H9 (cell line): ENCODE measurements around the gene BRSK1. TPM values are rescaled to one million over a fixed set of nuclear protein-coding genes. Genes with fewer than 3 reads are reported as not detected.

Experiments used
- DNase-seq: peaks from one replicate; pipeline ENCODE4 v3.0.0-alpha.2; 2017
- H2AFZ ChIP-seq: one replicate; pipeline ENCODE4 v1.6.1; 2013; ENCODE audit warnings: mild to moderate bottlenecking, low read length, control low read depth, moderate library complexity
- H2AK5ac ChIP-seq: 2 replicates; pipeline ENCODE4 v1.6.1; 2013; ENCODE audit warnings: low read length, control low read depth, mixed read lengths; ENCODE audit not compliant: insufficient read length
- H2BK120ac ChIP-seq: one replicate; pipeline ENCODE4 v1.6.1; 2013; ENCODE audit warnings: low read depth, mild to moderate bottlenecking, low read length, control low read depth, inconsistent platforms; ENCODE audit not compliant: poor library complexity, severe bottlenecking
- H2BK12ac ChIP-seq: 2 replicates; pipeline ENCODE4 v1.6.1; 2013; ENCODE audit warnings: low read length, control low read depth, mixed read lengths, low read depth; ENCODE audit not compliant: insufficient read length
- H2BK15ac ChIP-seq: 2 replicates; pipeline ENCODE4 v1.6.1; 2013; ENCODE audit warnings: low read depth, low read length, control low read depth
- H2BK20ac ChIP-seq: one replicate; pipeline ENCODE4 v1.6.1; 2013; ENCODE audit warnings: low read depth, mild to moderate bottlenecking, low read length, control low read depth, inconsistent platforms; ENCODE audit not compliant: poor library complexity, severe bottlenecking
- H2BK5ac ChIP-seq: 2 replicates; pipeline ENCODE4 v1.6.1; 2013; ENCODE audit warnings: low read length, control low read depth, mixed read lengths; ENCODE audit not compliant: insufficient read length
- H3K14ac ChIP-seq: 2 replicates; pipeline ENCODE4 v1.6.1; 2013; ENCODE audit warnings: low read length, control low read depth; ENCODE audit not compliant: insufficient read depth
- H3K18ac ChIP-seq: 2 replicates; pipeline ENCODE4 v1.6.1; 2013; ENCODE audit warnings: low read depth, mild to moderate bottlenecking, mixed read lengths, low read length, control low read depth; ENCODE audit not compliant: insufficient read length
- H3K23ac ChIP-seq: 2 replicates; pipeline ENCODE4 v1.6.1; 2013; ENCODE audit warnings: low read length, control low read depth, mixed read lengths, low read depth; ENCODE audit not compliant: insufficient read length
- H3K23me2 ChIP-seq: 2 replicates; pipeline ENCODE4 v1.6.1; 2013; ENCODE audit warnings: low read depth, mild to moderate bottlenecking, mixed read lengths, low read length, control low read depth; ENCODE audit not compliant: insufficient read length, poor library complexity, severe bottlenecking
- H3K27ac ChIP-seq: 2 replicates; pipeline ENCODE4 v1.5.1; 2013; ENCODE audit warnings: low read length, control low read depth, mixed read lengths, low read depth; ENCODE audit not compliant: insufficient read length
- H3K27me3 ChIP-seq: 2 replicates; pipeline ENCODE4 v1.6.1; 2013; ENCODE audit warnings: low read length, control low read depth, inconsistent platforms; ENCODE audit not compliant: insufficient read depth
- H3K4ac ChIP-seq: 2 replicates; pipeline ENCODE4 v1.6.1; 2013; ENCODE audit warnings: low read depth, mild to moderate bottlenecking, control low read depth, inconsistent platforms, low read length, moderate library complexity
- H3K4me1 ChIP-seq: 2 replicates; pipeline ENCODE4 v1.6.1; 2013; ENCODE audit warnings: low read length, control low read depth, inconsistent platforms; ENCODE audit not compliant: insufficient read depth
- H3K4me2 ChIP-seq: 2 replicates; pipeline ENCODE4 v1.6.1; 2013; ENCODE audit warnings: low read length, control low read depth, mixed read lengths; ENCODE audit not compliant: insufficient read length, insufficient read depth
- H3K56ac ChIP-seq: 2 replicates; pipeline ENCODE4 v1.6.1; 2013; ENCODE audit warnings: low read depth, mild to moderate bottlenecking, mixed read lengths, low read length, control low read depth; ENCODE audit not compliant: insufficient read length
- H3K79me1 ChIP-seq: 2 replicates; pipeline ENCODE4 v1.6.1; 2013; ENCODE audit warnings: low read depth, mild to moderate bottlenecking, moderate library complexity, low read length, control low read depth, inconsistent platforms; ENCODE audit not compliant: insufficient read depth, poor library complexity, severe bottlenecking
- H3K79me2 ChIP-seq: 2 replicates; pipeline ENCODE4 v1.6.1; 2013; ENCODE audit warnings: low read length, control low read depth, inconsistent platforms; ENCODE audit not compliant: insufficient read depth
- H3K9ac ChIP-seq: 2 replicates; pipeline ENCODE4 v1.6.1; 2013; ENCODE audit warnings: low read length, control low read depth, mixed read lengths; ENCODE audit not compliant: insufficient read length; ENCODE audit errors: extremely low read depth
- H3K9me3 ChIP-seq: one replicate; pipeline ENCODE4 v1.6.1; 2013; ENCODE audit warnings: low read depth, low read length, inconsistent platforms; ENCODE audit not compliant: control insufficient read depth
- H3T11ph ChIP-seq: one replicate; pipeline ENCODE4 v1.6.1; 2013; ENCODE audit warnings: mild to moderate bottlenecking, low read length, control low read depth, inconsistent platforms
- H4K20me1 ChIP-seq: one replicate; pipeline ENCODE4 v1.6.1; 2013; ENCODE audit not compliant: control insufficient read depth, insufficient read length, insufficient read depth
- H4K5ac ChIP-seq: 2 replicates; pipeline ENCODE4 v1.6.1; 2013; ENCODE audit warnings: low read depth, mild to moderate bottlenecking, mixed read lengths, low read length, control low read depth; ENCODE audit not compliant: insufficient read length
- H4K8ac ChIP-seq: replicated peaks from 2 replicates; pipeline ENCODE4 v1.6.1; 2013; ENCODE audit warnings: low read length, control low read depth, mixed read lengths, low read depth; ENCODE audit not compliant: insufficient read length
- H4K91ac ChIP-seq: 2 replicates; pipeline ENCODE4 v1.6.1; 2013; ENCODE audit warnings: low read depth, mild to moderate bottlenecking, moderate library complexity, mixed read lengths, low read length, control low read depth; ENCODE audit not compliant: insufficient read length
- H3K27ac Mint-ChIP-seq, 3 experiments: 2 replicates in 2 of 3; 3 replicates in 1 of 3; pipeline ENCODE4 v1.8.0; 2020 to 2021; ENCODE audit warnings: mixed read lengths in 3 of 3, mild to moderate bottlenecking in 1 of 3, moderate library complexity in 1 of 3
- H3K27me3 Mint-ChIP-seq: 2 replicates; pipeline ENCODE4 v1.8.0; 2021; ENCODE audit warnings: low read depth, mild to moderate bottlenecking, moderate library complexity, mixed read lengths
- H3K36me3 Mint-ChIP-seq, 3 experiments: 2 replicates in 2 of 3; 3 replicates in 1 of 3; pipeline ENCODE4 v1.8.0; 2020 to 2021; ENCODE audit warnings: low read depth in 3 of 3, mixed read lengths in 3 of 3; ENCODE audit not compliant: insufficient read depth in 1 of 3
- H3K4me1 Mint-ChIP-seq, 2 experiments: 2 replicates each; pipeline ENCODE4 v1.8.0; 2020; ENCODE audit warnings: mixed read lengths in 2 of 2
- H3K4me3 Mint-ChIP-seq, 2 experiments: 2 replicates in 1 of 2; 3 replicates in 1 of 2; pipeline ENCODE4 v1.8.0; 2020 to 2021; ENCODE audit warnings: mild to moderate bottlenecking in 2 of 2, mixed read lengths in 2 of 2, moderate library complexity in 1 of 2
- H3K9me3 Mint-ChIP-seq, 2 experiments: 2 replicates in 1 of 2; 3 replicates in 1 of 2; pipeline ENCODE4 v1.8.0; 2020; ENCODE audit warnings: mild to moderate bottlenecking in 2 of 2, mixed read lengths in 2 of 2, moderate library complexity in 1 of 2
- WGBS: extraction: QIAGEN DNeasy Blood & Tissue Kit; methylation state at CpG from one replicate; pipeline ENCODE4 v1.1.7; 2013; ENCODE audit warnings: missing lambda C conversion rate, low lambda C conversion rate, mixed read lengths; ENCODE audit not compliant: insufficient read length; ENCODE audit errors: extremely low coverage; 5-methylcytosine and 5-hydroxymethylcytosine counted together
- total RNA-seq: library from RNA; stranded (reverse); gene quantifications from 2 replicates; pipeline ENCODE4 v1.2.1, GENCODE V29; 2021
- TF ChIP-seq, protein P1 (sequence below): fragments of 200-600 bp; sonication (generic); conservative IDR thresholded peaks from 3 replicates; pipeline ENCODE4 v1.8.0; 2021; ENCODE audit warnings: antibody characterized with exemption, mild to moderate bottlenecking

Gene BRSK1
- total RNA-seq, 1 experiment from 2014 or later = 43.5 TPM

DNA sequence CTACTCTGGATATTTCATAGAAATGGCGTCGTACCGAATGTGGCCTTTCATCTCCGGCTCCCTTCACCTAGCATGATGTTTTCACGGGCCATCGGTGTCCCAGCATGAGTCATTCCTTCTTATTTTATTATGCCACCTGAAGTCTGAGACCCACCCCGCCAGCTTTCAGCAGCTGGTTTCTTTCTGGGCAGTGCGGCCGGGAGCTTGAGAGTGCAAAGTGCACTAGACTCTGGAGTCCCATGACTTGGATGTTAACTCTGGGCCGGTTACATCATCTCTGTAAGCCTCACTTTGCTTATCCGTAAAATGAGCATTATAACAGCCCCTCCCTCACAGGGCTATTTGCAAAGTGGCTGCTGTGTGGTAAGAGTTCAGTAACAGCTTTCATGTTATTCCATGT lies 50.1 kb downstream of the BRSK1 start:
- Histone ChIP-seq H2AK5ac (no peak overlapping the region), H3K23ac (no peak overlapping the region), H2BK12ac (no peak overlapping the region), H3T11ph (no peak overlapping the region), H3K4me2 (no peak overlapping the region), H4K8ac (no peak overlapping the region), H4K91ac (no peak overlapping the region), H3K56ac (no peak overlapping the region), H3K9ac (no peak overlapping the region), H2AFZ (no peak overlapping the region), H2BK120ac (no peak overlapping the region), H3K23me2 (peaks cover 5% of the 10 kb centered on the region), H2BK15ac (no peak overlapping the region), H3K4ac (no peak overlapping the region), H3K4me1 (no peaks in the 10 kb centered on the region; the same call in 1 of the 2 replicates), H2BK5ac (no peak overlapping the region), H2BK20ac (no peak overlapping the region), H3K27me3 (no peaks in the 10 kb centered on the region; the same call in 1 of the 2 replicates), H3K79me1 (no peaks in the 10 kb centered on the region), H3K79me2 (no peaks in the 10 kb centered on the region), H4K5ac (no peak overlapping the region), H3K9me3 (no peaks in the 10 kb centered on the region), H3K27ac (no peak overlapping the region), H3K18ac (no peak overlapping the region), H3K14ac (no peak overlapping the region), H4K20me1 (no peaks in the 10 kb centered on the region)
- no peak overlapping the region for H3K4me3 Mint-ChIP-seq
- no CpG with 5 or more reads among the region's 11 CpGs for WGBS
- no peak for DNase-seq
- no peaks in the 10 kb centered on the region; a peak in 2 of 5 replicates for H3K9me3 Mint-ChIP-seq
- H3K36me3 Mint-ChIP-seq = peaks cover 0 to 1% (median 0%) of the 10 kb centered on the region in 3 experiments; a peak in 1 of 7 replicates
- H3K27ac Mint-ChIP-seq = 0 out of 7 replicates have a peak overlapping the region, but pooled peaks of 1 of the 3 experiments have one; percentile 1
- peaks cover 5 to 12% of the 10 kb centered on the region in 2 experiments for H3K4me1 Mint-ChIP-seq
- H3K27me3 Mint-ChIP-seq = peaks cover 41% of the 10 kb centered on the region
- TF ChIP-seq, protein P1, sequence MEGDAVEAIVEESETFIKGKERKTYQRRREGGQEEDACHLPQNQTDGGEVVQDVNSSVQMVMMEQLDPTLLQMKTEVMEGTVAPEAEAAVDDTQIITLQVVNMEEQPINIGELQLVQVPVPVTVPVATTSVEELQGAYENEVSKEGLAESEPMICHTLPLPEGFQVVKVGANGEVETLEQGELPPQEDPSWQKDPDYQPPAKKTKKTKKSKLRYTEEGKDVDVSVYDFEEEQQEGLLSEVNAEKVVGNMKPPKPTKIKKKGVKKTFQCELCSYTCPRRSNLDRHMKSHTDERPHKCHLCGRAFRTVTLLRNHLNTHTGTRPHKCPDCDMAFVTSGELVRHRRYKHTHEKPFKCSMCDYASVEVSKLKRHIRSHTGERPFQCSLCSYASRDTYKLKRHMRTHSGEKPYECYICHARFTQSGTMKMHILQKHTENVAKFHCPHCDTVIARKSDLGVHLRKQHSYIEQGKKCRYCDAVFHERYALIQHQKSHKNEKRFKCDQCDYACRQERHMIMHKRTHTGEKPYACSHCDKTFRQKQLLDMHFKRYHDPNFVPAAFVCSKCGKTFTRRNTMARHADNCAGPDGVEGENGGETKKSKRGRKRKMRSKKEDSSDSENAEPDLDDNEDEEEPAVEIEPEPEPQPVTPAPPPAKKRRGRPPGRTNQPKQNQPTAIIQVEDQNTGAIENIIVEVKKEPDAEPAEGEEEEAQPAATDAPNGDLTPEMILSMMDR = no peak
